EH (cell line): ENCODE data around the gene RTBDN.

Experiments used
- DNase-seq: peaks from one replicate; pipeline ENCODE4 v3.0.0-alpha.2; 2015; ENCODE audit warnings: low read depth

The RTBDN gene

GRCh38 chr19:12779162-12779993 lies 55.0 kb downstream of the RTBDN start:
- peak; percentile 82 for DNase-seq

GRCh38 chr19:12778905-12779161 lies 55.5 kb downstream of the RTBDN start:
- DNase-seq: no peak

GRCh38 chr19:12778017-12778904 lies 56.1 kb downstream of the RTBDN start:
- DNase-seq: peak; percentile 89

- peak; percentile 75 for DNase-seq
These were observed 57.0 kb downstream of the RTBDN start for GRCh38 chr19:12777217-12778016.
